Measurements from ENCODE around the gene CDH4.

CDH4 gene

GRCh38 chr20:61522498-61523090 lies 270.5 kb downstream of the CDH4 start:
- no peak for DNase-seq

GRCh38 chr20:61523145-61523544 lies 271.1 kb downstream of the CDH4 start:
- DNase-seq, result no peak

- DNase-seq, result no peak
These were observed 273.0 kb downstream of the CDH4 start for GRCh38 chr20:61524951-61525666.

- no peak for DNase-seq
These were observed 273.8 kb downstream of the CDH4 start for GRCh38 chr20:61525781-61526431.

GRCh38 chr20:61526907-61527306 lies 274.8 kb downstream of the CDH4 start:
- DNase-seq, result no peak

- no peak for DNase-seq
These were observed 275.6 kb downstream of the CDH4 start for GRCh38 chr20:61527626-61528025.

- DNase-seq, result no peak
These were observed 276.5 kb downstream of the CDH4 start for GRCh38 chr20:61528591-61528990.

- DNase-seq, result no peak
These were observed 277.3 kb downstream of the CDH4 start for GRCh38 chr20:61529354-61529753.

GRCh38 chr20:61531553-61532345 lies 279.7 kb downstream of the CDH4 start:
- DNase-seq, result no peak

- no peak for DNase-seq
These were observed 280.7 kb downstream of the CDH4 start for GRCh38 chr20:61532736-61533135.

GRCh38 chr20:61533231-61533631 lies 281.2 kb downstream of the CDH4 start:
- no peak for DNase-seq

- DNase-seq, result no peak
These were observed 282.3 kb downstream of the CDH4 start for GRCh38 chr20:61534346-61534745.

- no peak for DNase-seq
These were observed 283.0 kb downstream of the CDH4 start for GRCh38 chr20:61535091-61535490.

- DNase-seq, result no peak
These were observed 283.5 kb downstream of the CDH4 start for GRCh38 chr20:61535536-61535935.

GRCh38 chr20:61535956-61536355 lies 283.9 kb downstream of the CDH4 start:
- no peak for DNase-seq

- no peak for DNase-seq
These were observed 284.6 kb downstream of the CDH4 start for GRCh38 chr20:61536671-61537070.

- no peak for DNase-seq
These were observed 285.4 kb downstream of the CDH4 start for GRCh38 chr20:61537239-61538182.

- DNase-seq, result no peak
These were observed 286.3 kb downstream of the CDH4 start for GRCh38 chr20:61538183-61538942.

- no peak for DNase-seq
These were observed 286.8 kb downstream of the CDH4 start for GRCh38 chr20:61538943-61539265.

- no peak for DNase-seq
These were observed 287.8 kb downstream of the CDH4 start for GRCh38 chr20:61539706-61540360.

GRCh38 chr20:61541537-61541936 lies 289.5 kb downstream of the CDH4 start:
- no peak for DNase-seq
